GM12874 (cell line): ENCODE data around the gene ITK.

Experiments used
- TF ChIP-seq, protein P1 (sequence below): IDR thresholded peaks from 2 replicates; pipeline ENCODE4 v1.5.1; 2011; ENCODE audit warnings: low read depth, mild to moderate bottlenecking, control low read depth, low read length, moderate library complexity; ENCODE audit not compliant: insufficient read depth

ITK gene

DNA sequence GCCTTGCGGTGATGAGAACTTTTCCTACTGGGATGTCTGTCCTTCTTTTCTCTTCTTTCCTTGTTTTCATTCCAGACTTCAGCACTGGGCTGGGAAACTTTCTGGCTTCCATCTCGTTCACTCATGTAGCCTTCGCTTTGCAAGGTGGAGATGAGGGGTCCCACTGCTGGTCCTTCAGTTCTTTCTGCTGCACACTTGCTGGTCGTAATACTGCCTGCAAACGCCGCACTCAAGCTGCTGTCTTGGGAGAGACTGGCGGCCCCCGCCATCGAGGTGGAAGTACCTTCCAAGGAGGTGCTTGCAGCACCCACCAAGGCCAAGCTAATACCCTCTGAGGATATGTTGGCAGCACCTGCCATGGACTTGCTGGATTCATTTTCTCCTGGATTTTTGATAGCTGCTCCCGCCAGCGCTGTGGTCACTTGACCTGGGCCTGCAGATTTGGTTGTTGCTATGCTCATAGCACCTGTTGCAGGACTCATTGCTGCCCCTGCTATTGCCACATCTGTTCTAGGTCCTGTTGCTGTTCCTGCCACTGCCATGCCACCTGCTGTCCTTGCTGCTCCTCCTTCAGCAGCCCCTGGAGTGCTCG lies 17.6 kb upstream of the ITK start:
- TF ChIP-seq, protein P1, sequence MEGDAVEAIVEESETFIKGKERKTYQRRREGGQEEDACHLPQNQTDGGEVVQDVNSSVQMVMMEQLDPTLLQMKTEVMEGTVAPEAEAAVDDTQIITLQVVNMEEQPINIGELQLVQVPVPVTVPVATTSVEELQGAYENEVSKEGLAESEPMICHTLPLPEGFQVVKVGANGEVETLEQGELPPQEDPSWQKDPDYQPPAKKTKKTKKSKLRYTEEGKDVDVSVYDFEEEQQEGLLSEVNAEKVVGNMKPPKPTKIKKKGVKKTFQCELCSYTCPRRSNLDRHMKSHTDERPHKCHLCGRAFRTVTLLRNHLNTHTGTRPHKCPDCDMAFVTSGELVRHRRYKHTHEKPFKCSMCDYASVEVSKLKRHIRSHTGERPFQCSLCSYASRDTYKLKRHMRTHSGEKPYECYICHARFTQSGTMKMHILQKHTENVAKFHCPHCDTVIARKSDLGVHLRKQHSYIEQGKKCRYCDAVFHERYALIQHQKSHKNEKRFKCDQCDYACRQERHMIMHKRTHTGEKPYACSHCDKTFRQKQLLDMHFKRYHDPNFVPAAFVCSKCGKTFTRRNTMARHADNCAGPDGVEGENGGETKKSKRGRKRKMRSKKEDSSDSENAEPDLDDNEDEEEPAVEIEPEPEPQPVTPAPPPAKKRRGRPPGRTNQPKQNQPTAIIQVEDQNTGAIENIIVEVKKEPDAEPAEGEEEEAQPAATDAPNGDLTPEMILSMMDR, result no peak

DNA sequence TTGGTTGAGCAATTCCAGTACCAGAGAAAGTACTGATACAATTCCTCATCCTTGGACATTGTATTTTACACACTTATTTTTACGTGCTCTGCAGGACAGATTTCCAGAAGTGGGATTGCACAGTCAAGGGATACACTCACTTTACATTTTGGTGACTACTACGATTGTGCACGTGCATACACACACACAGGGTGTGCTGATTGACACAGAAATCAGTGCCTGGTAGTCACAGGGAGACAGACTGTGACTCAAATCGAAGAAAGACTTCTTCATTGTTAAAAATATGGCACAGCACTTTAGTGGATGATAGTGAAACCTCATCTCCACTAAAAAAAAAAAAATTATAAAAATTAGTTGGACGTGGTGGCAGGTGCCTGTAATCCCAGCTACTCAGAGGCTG lies 16.1 kb upstream of the ITK start:
- TF ChIP-seq, protein P1, result no peak

DNA sequence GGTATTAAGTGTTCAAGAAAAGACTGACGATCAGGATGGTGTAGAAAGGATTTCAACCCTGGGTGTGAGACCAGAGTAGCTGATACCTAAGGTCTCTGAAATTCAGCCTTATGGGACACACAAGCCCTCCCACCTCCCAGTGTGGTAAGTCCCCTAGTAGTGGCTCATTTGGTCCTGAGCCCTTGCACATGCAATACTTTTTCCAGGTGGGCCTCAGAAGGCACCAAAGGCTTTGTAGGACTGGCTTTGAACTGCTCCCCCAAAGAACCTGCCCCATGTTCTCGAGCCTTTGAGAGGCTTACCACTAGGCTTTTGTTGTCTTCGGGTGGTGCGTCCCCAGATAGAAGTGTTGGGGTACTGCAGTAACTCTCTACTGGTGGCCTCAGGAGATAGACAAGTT lies 15.4 kb upstream of the ITK start:
- TF ChIP-seq, protein P1, result no peak

DNA sequence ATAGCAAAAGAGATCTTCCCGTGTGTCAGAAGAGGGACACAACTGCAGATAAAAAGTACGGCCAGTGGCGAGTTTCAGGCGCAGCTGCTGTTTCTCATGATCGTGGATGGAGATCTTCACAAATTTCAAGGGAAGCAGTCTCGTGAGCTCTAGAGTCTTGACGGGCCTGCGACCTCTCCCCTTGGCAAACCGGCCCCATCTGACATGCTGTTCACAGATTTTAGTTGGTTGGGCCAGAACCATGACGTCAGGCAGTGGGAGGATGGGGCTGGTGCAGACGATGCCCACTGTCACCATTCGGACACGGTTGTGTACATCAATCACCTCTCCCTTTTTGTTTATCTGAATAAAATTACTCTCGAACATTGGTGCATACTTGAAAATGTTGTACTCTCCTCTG lies 15.0 kb upstream of the ITK start:
- TF ChIP-seq, protein P1, result no peak

GRCh38 chr5:157166214-157167213 lies 14.1 kb upstream of the ITK start, which contains the start of gene GARIN3:
Gene GARIN3, minus strand, starts transcription at chr5:157166264. Its CDS starts 96 bp downstream, at chr5:157166168.
- TF ChIP-seq, protein P1, result no peak

- TF ChIP-seq, protein P1, result no peak
Observed at GRCh38 chr5:157167214-157167621, 13.4 kb upstream of the ITK start.

- TF ChIP-seq, protein P1, result no peak
Observed at GRCh38 chr5:157168286-157168685, 12.4 kb upstream of the ITK start.
